Brain microvascular endothelial cell (primary cell): ENCODE measurements around the gene CNIH3.

Experiments used
- DNase-seq: peaks from one replicate; pipeline ENCODE4 v3.0.0-alpha.2; 2020
- H3K27ac ChIP-seq: fragments of 250-450 bp; sonication (Bioruptor Pico); 2 replicates; pipeline ENCODE4 v1.5.1; 2020; ENCODE audit warnings: mild to moderate bottlenecking, moderate library complexity
- H3K27me3 ChIP-seq: fragments of 250-450 bp; sonication (Bioruptor Pico); replicated peaks from 2 replicates; pipeline ENCODE4 v1.5.1; 2020; ENCODE audit warnings: mild to moderate bottlenecking
- H3K36me3 ChIP-seq: fragments of 250-450 bp; sonication (Bioruptor Pico); replicated peaks from 2 replicates; pipeline ENCODE4 v1.5.1; 2020; ENCODE audit warnings: mild to moderate bottlenecking
- H3K4me3 ChIP-seq: 2 replicates; pipeline ENCODE4 v1.5.1; 2011; ENCODE audit warnings: low read depth, mild to moderate bottlenecking, control low read depth, low read length, moderate library complexity
- in situ Hi-C: cut with HindIII; loops from 2 replicates; pipeline ENCODE4 v1.10.0; 2017; ENCODE audit warnings: low sequenced_read_pairs, low pct_ligation_motif_present
- TF ChIP-seq, protein P1 (sequence below): IDR thresholded peaks from 2 replicates; pipeline ENCODE4 v1.5.1; 2011; ENCODE audit warnings: low read depth, mild to moderate bottlenecking, moderate library complexity, low read length, control low read depth, inconsistent platforms; ENCODE audit errors: missing control alignments

CNIH3 gene

DNA sequence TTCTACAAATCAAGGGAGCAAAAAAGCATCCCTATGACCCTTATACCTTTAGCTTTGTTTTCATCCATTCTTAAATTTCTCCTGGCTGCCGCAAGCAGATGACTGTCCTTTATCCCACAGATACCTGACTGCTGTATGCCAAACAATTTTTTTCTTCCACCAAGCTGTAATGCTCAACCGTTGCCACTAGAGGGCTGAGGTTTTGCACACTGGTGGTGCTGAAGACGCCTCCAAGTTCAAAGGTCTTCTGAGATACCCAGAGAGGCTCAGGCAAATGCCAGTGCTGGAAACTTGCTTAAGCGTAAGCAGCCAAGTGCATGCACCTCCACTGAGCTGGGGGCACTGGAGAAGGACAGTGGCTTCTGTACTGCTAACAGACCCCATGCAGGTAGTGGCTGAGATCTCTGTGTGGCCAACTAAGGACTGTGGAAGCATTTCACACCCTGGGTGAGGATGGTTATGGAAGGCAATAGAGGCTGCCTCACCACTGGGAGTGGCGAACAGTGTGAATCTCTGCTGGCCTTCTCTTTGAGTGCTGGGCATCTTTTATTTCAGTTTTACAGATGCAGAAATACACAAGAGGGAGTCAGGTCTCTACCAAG lies 28.5 kb downstream of the CNIH3 start:
- peak; percentile 41 for DNase-seq
- Histone ChIP-seq H3K4me3 (no peak overlapping the region), H3K36me3 (no peaks in the 10 kb centered on the region), H3K27ac (no peak overlapping the region), H3K27me3 (no peaks in the 10 kb centered on the region)
- TF ChIP-seq, protein P1, sequence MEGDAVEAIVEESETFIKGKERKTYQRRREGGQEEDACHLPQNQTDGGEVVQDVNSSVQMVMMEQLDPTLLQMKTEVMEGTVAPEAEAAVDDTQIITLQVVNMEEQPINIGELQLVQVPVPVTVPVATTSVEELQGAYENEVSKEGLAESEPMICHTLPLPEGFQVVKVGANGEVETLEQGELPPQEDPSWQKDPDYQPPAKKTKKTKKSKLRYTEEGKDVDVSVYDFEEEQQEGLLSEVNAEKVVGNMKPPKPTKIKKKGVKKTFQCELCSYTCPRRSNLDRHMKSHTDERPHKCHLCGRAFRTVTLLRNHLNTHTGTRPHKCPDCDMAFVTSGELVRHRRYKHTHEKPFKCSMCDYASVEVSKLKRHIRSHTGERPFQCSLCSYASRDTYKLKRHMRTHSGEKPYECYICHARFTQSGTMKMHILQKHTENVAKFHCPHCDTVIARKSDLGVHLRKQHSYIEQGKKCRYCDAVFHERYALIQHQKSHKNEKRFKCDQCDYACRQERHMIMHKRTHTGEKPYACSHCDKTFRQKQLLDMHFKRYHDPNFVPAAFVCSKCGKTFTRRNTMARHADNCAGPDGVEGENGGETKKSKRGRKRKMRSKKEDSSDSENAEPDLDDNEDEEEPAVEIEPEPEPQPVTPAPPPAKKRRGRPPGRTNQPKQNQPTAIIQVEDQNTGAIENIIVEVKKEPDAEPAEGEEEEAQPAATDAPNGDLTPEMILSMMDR: peak; percentile 91
- in situ Hi-C loops: no loop called here

DNA sequence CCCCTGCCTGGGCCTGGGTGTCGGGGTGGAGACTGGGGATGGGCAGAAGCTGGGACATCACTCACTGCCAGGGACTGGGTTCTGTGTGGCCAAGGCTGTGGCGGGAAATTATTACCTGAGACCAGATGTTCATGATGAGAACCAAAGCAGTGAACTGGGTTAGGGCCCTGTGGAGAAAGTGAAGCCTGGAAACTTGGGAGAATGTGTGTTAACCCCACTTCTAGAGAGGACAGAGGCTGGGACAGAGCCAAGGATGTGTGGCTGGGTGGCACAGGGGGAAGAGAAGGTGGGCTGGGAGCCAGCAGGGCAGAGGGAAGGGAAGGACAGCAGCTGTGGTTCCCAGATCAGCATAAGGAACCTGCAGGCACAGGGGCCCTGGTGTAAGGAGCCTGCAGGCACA lies 31.3 kb downstream of the CNIH3 start:
- Histone ChIP-seq H3K36me3 (no peaks in the 10 kb centered on the region), H3K4me3 (no peak overlapping the region), H3K27me3 (no peaks in the 10 kb centered on the region), H3K27ac (no peak overlapping the region)
- TF ChIP-seq, protein P1: no peak
- in situ Hi-C loops: no loop called here
- no peak for DNase-seq

DNA sequence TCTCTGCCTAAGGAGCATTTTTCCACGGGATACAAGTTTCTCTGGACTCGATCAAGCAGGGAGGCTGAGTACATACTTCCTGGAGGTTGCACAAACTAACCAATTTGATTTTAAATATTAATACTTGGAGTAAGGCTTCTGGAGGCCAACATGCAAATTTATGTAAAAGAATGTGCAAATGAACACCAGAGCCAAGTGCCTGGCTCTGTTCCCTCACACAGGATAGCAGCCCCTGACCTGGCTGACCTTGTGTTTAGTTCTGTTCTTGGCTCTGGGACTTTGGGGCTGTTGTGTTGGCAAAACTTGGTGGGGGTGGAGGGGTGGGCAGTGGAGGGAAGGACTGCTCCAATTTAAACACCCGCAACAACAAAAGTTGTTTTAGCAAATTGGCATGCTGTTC lies 34.2 kb downstream of the CNIH3 start:
- in situ Hi-C loops: no loop called here
- Histone ChIP-seq H3K36me3 (no peaks in the 10 kb centered on the region), H3K4me3 (no peak overlapping the region), H3K27ac (no peak overlapping the region), H3K27me3 (no peaks in the 10 kb centered on the region)
- DNase-seq: no peak
- TF ChIP-seq, protein P1: no peak

DNA sequence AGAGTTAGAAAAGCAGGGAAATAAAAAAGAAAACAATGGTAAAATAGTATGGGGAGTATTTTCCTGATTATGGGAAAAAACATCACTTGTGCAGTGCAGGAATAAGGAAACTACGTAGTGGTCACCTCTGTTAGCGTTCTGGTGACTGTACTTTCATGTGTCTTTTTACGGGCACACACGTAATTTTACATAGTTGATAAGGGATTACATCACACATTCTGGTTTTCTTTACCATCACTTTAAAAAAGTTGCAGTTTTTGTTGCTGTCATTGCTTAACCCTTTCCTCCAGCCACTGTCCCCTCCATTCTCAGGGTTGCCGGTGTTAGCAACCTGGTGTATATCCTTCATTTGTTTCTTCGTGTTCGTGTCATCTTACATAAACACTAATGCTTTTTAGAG lies 35.1 kb downstream of the CNIH3 start:
- TF ChIP-seq, protein P1: no peak
- Histone ChIP-seq H3K4me3 (no peak overlapping the region), H3K27me3 (no peaks in the 10 kb centered on the region), H3K36me3 (no peaks in the 10 kb centered on the region), H3K27ac (no peak overlapping the region)
- DNase-seq: no peak
- in situ Hi-C loops: no loop called here

DNA sequence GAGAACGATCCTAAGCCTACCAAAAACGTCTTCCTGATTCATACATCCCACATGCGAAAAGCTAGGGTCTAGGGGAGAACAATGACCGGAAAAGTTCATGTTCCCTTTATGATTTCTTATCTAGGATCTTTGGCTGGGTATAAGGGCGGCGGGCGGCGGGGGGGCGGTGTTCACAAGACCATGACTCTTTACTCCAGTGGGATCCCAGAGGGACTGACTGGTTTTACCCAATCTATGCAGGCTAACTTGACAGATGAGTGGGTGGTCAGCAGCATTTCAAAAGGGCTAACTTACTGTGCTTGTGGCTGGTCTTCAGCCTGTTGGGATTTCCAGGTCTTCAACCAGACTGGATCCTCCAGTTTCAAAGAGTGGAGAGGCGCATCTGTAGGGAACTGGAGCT lies 40.3 kb downstream of the CNIH3 start:
- TF ChIP-seq, protein P1: no peak
- H3K36me3 ChIP-seq: no peaks in the 10 kb centered on the region
- no peak overlapping the region for H3K27ac ChIP-seq
- H3K27me3 ChIP-seq: no peaks in the 10 kb centered on the region
- in situ Hi-C loops: no loop called here
- DNase-seq: no peak
- no peak overlapping the region for H3K4me3 ChIP-seq

DNA sequence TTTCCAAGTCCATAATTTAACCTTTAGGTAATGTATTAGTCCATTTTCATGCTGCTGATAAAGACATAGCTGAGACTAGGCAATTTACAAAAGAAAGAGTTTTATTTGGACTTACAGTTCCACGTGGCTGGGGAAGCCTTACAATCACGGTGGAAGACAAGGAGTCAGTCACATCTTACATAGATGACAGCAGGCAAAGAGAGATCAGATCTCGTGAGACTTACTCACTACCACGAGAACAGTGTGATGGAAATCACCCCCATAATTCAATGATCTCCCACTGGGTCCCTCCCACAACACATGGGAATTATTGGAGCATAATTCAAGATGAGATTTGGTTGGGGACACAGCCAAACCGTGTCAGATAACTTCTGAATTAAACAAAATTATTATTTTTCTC lies 44.0 kb downstream of the CNIH3 start:
- TF ChIP-seq, protein P1: no peak

More for the DNA sequence above, 44.0 kb downstream of the CNIH3 start:
- Histone ChIP-seq H3K36me3 (no peaks in the 10 kb centered on the region), H3K4me3 (no peak overlapping the region), H3K27ac (no peak overlapping the region), H3K27me3 (no peaks in the 10 kb centered on the region)
- DNase-seq: no peak
- in situ Hi-C loops: no loop called here
